SH-SY5Y (cell line): Measurements from ENCODE around the gene B4GALNT1.

Experiments used
- GATA2 ChIP-seq: IDR thresholded peaks from 2 replicates; pipeline ENCODE4 v1.6.1; 2011; ENCODE audit warnings: mild to moderate bottlenecking, low read depth, low read length
- GATA3 ChIP-seq: IDR thresholded peaks from 2 replicates; pipeline ENCODE4 v1.6.1; 2011; ENCODE audit warnings: low read depth, mild to moderate bottlenecking, low read length, moderate library complexity

The B4GALNT1 gene

GRCh38 chr12:57614178-57614947 lies 18.6 kb downstream of the B4GALNT1 start:
- TF ChIP-seq GATA3 (no peak), GATA2 (no peak)

- no peak for TF ChIP-seq GATA3
- no peak for TF ChIP-seq GATA2
Observed at GRCh38 chr12:57613427-57614109, 19.4 kb downstream of the B4GALNT1 start.

- no peak for TF ChIP-seq GATA3
- TF ChIP-seq GATA2, result no peak
Observed at GRCh38 chr12:57612711-57613426, 20.1 kb downstream of the B4GALNT1 start.

- TF ChIP-seq GATA2, result no peak
- TF ChIP-seq GATA3, result no peak
Observed at GRCh38 chr12:57611827-57612710, 20.9 kb downstream of the B4GALNT1 start.

- TF ChIP-seq GATA2 (no peak), GATA3 (no peak)
Observed at GRCh38 chr12:57611108-57611826, 21.7 kb downstream of the B4GALNT1 start, which contains the start of gene ARHGEF25. ARHGEF25 (plus strand) TSS chr12:57611435; CDS start chr12:57611895, 460 bp downstream.

- TF ChIP-seq GATA3, result no peak
- no peak for TF ChIP-seq GATA2
Observed at GRCh38 chr12:57610554-57611107, 22.4 kb downstream of the B4GALNT1 start.

- TF ChIP-seq GATA3, result no peak
- TF ChIP-seq GATA2, result no peak
Observed at GRCh38 chr12:57609781-57610553, 23.0 kb downstream of the B4GALNT1 start.

GRCh38 chr12:57609101-57609780 lies 23.8 kb downstream of the B4GALNT1 start:
- no peak for TF ChIP-seq GATA2
- no peak for TF ChIP-seq GATA3

GRCh38 chr12:57607958-57608663 lies 24.9 kb downstream of the B4GALNT1 start:
- TF ChIP-seq GATA3, result no peak
- TF ChIP-seq GATA2, result no peak

GRCh38 chr12:57606821-57607220 lies 26.2 kb downstream of the B4GALNT1 start:
- no peak for TF ChIP-seq GATA2
- TF ChIP-seq GATA3, result no peak

- no peak for TF ChIP-seq GATA3
- no peak for TF ChIP-seq GATA2
Observed at GRCh38 chr12:57606399-57606798, 26.6 kb downstream of the B4GALNT1 start.

GRCh38 chr12:57605811-57606311 lies 27.1 kb downstream of the B4GALNT1 start:
- TF ChIP-seq GATA3 (no peak), GATA2 (no peak)
